K562 (cell line): ENCODE measurements around the gene CELSR2. TPM values are rescaled to one million over a fixed set of nuclear protein-coding genes. Genes with fewer than 3 reads are reported as not detected.

Source experiments
- ATF7 ChIP-seq: fragments of 450-650 bp; IDR thresholded peaks from 2 replicates; pipeline ENCODE4 v1.7.1; 2014; ENCODE audit warnings: mild to moderate bottlenecking, moderate library complexity
- BRD4 ChIP-seq: fragments of 200-600 bp; sonication (generic); IDR thresholded peaks from 2 replicates; pipeline ENCODE4 v1.6.1; 2017; ENCODE audit warnings: inconsistent platforms
- BRF1 ChIP-seq: IDR thresholded peaks from 3 replicates; pipeline ENCODE4 v1.6.1; 2011; ENCODE audit warnings: borderline replicate concordance, mild to moderate bottlenecking; ENCODE audit not compliant: insufficient read length; ENCODE audit errors: extremely low read depth
- FOXP1 ChIP-seq: sonication (generic); formaldehyde crosslinking; IDR thresholded peaks from 2 replicates; pipeline ENCODE4 v1.8.0; 2022; ENCODE audit warnings: mild to moderate bottlenecking, missing genetic modification reagents
- MEF2D ChIP-seq: conservative IDR thresholded peaks from 2 replicates; pipeline ENCODE4 v1.6.1; 2016; ENCODE audit warnings: low read depth, missing genetic modification characterization, missing compliant biosample characterization
- MYBL2 ChIP-seq, 2 experiments: fragments of 450-650 bp in 1 of 2; sonication (generic) in 1 of 2; formaldehyde crosslinking in 1 of 2; IDR thresholded peaks; 2 replicates each; pipeline versions ENCODE4 v1.6.1 to v1.8.1; 2017 to 2022; ENCODE audit warnings: borderline replicate concordance in 1 of 2, inconsistent platforms in 1 of 2, low read depth in 1 of 2, mild to moderate bottlenecking in 1 of 2, missing genetic modification reagents in 1 of 2, moderate library complexity in 1 of 2
- PHB ChIP-seq: fragments of 250-450 bp; sonication (Bioruptor Pico); IDR thresholded peaks from 2 replicates; pipeline ENCODE4 v1.5.0; 2021
- POU5F1 ChIP-seq: fragments of 150-350 bp; IDR thresholded peaks from 2 replicates; pipeline ENCODE4 v1.6.1; 2014; ENCODE audit warnings: borderline replicate concordance, low read length, low read depth, mild to moderate bottlenecking; ENCODE audit not compliant: partially characterized antibody
- SIX5 ChIP-seq, 2 experiments: IDR thresholded peaks; 2 replicates each; pipeline ENCODE4 v1.6.1; 2011; ENCODE audit warnings: low read length in 2 of 2, borderline replicate concordance in 1 of 2, low read depth in 1 of 2, mild to moderate bottlenecking in 1 of 2, moderate library complexity in 1 of 2; ENCODE audit not compliant: insufficient read depth in 1 of 2
- SNIP1 ChIP-seq: fragments of 450-650 bp; IDR thresholded peaks from 2 replicates; pipeline ENCODE4 v1.7.1; 2017; ENCODE audit warnings: low read depth, mild to moderate bottlenecking
- SRSF9 ChIP-seq: fragments of 200-400 bp; formaldehyde crosslinking; IDR thresholded peaks from 2 replicates; pipeline ENCODE4 v1.6.1; 2017; ENCODE audit warnings: low read depth, low read length, borderline replicate concordance
- ZBTB7A ChIP-seq: IDR thresholded peaks from 2 replicates; pipeline ENCODE4 v1.6.1; 2011; ENCODE audit warnings: low read depth, mild to moderate bottlenecking, low read length, moderate library complexity, borderline replicate concordance; ENCODE audit not compliant: control insufficient read depth
- ZNF175 ChIP-seq: fragments of 200-800 bp; sonication (Bioruptor generic); IDR thresholded peaks from 2 replicates; pipeline ENCODE4 v1.6.1; 2016; ENCODE audit warnings: low read depth, mild to moderate bottlenecking, missing genetic modification characterization, missing compliant biosample characterization
- ZNF561 ChIP-seq: fragments of 450-650 bp; formaldehyde crosslinking; conservative IDR thresholded peaks from 2 replicates; pipeline ENCODE4 v1.4.0; 2020; ENCODE audit warnings: mild to moderate bottlenecking, moderate library complexity
- ZNF766 ChIP-seq: fragments of 200-800 bp; sonication (Bioruptor generic); conservative IDR thresholded peaks from 2 replicates; pipeline ENCODE4 v1.6.1; 2016; ENCODE audit warnings: missing genetic modification characterization, missing compliant biosample characterization
- polyA plus RNA-seq, 8 experiments: library from polyadenylated mRNA; depleted of rRNA in 4 of 8; stranded (reverse) in 5 of 8; unstranded in 3 of 8; fragments of >200 nt; fragmentation: Nextera tagmentation in 2 of 8; fragmentation: Illumina TruSeq in 1 of 8; extraction: Ambion mirVana in 2 of 8; extraction: Trizol in 1 of 8; gene quantifications; 2 replicates each; pipeline versions ENCODE4 v1.2.1 to v1.2.3, GENCODE V29; 2011 to 2014; ENCODE audit warnings: inconsistent platforms in 1 of 8, missing spikeins in 1 of 8
- total RNA-seq, 7 experiments: library from RNA; depleted of rRNA in 6 of 7; stranded (reverse); fragments of >200 nt in 6 of 7; fragmentation: Illumina TruSeq in 2 of 7; extraction: Trizol in 2 of 7; gene quantifications; 2 replicates each; pipeline versions ENCODE4 v1.2.1 to v1.2.3, GENCODE V29; 2011 to 2021; ENCODE audit warnings: low replicate concordance in 1 of 7
- TF ChIP-seq, protein P1 (sequence below): fragments of 450-650 bp; formaldehyde crosslinking; IDR thresholded peaks from 2 replicates; pipeline ENCODE4 v1.4.0; 2020; ENCODE audit warnings: mild to moderate bottlenecking, mixed read lengths
- TF ChIP-seq, protein P2 (sequence below): fragments of 450-650 bp; IDR thresholded peaks from 2 replicates; pipeline ENCODE4 v1.6.1; 2017; ENCODE audit warnings: antibody characterized with exemption, mild to moderate bottlenecking
- TF ChIP-seq, protein P3 (sequence below): fragments of 450-650 bp; IDR thresholded peaks from 2 replicates; pipeline ENCODE4 v1.7.1; 2018; ENCODE audit warnings: mild to moderate bottlenecking, low read depth; ENCODE audit not compliant: partially characterized antibody

The CELSR2 gene
- total and polyA plus RNA-seq, 9 of the 15 experiments (the other 6 are each of a cell fraction or from before 2014, with no cell fraction given) = 0.31 to 21.9 (median 4.2) TPM

DNA sequence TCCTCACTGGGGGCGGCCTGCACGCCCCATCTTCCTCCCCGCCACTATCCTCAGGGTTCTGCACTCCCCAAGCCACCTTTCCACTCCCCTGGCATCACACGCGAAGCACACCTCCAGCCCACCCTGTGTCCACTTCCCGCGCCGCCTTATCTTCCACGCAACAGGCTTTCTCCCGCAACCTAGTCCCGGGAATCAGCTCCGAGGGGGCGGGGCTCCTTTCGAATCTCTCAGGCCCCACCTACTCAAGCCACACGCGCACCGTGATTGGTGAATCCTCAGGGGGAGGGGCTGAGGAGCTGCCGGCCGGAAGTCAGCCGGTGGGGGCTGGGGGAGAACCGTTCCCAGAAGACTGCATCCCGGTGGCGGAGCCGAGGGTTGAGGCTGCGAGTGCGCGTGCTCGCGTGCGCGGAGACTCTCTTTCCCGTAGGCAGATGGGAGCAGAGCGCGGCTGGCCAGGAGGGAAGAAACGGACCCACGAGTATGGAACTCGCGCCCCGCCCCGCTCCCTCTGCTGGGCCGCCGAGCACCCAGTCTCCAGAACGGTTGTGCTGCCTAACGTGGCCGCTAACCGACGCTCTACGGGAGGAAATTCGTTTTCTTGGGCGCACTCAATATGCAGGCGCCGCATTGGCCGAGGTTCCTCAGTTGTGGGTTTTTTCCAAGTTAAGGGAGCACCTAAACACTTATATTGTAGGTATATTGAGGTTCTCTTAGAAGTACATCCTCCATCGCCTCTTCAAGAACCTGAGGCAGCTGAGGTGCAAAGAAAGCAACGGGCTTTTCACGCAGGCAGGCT, 33.8 kb downstream of the CELSR2 start, which contains the start of gene PSRC1 (continued):
- peak; percentile 66; the same call in 1 of the 2 replicates for TF ChIP-seq ZBTB7A
- no peak for TF ChIP-seq PHB
- TF ChIP-seq, protein P1, sequence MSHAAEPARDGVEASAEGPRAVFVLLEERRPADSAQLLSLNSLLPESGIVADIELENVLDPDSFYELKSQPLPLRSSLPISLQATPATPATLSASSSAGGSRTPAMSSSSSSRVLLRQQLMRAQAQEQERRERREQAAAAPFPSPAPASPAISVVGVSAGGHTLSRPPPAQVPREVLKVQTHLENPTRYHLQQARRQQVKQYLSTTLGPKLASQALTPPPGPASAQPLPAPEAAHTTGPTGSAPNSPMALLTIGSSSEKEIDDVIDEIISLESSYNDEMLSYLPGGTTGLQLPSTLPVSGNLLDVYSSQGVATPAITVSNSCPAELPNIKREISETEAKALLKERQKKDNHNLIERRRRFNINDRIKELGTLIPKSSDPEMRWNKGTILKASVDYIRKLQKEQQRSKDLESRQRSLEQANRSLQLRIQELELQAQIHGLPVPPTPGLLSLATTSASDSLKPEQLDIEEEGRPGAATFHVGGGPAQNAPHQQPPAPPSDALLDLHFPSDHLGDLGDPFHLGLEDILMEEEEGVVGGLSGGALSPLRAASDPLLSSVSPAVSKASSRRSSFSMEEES (CRISPR knock-in tag) = no peak
- TF ChIP-seq, protein P2, sequence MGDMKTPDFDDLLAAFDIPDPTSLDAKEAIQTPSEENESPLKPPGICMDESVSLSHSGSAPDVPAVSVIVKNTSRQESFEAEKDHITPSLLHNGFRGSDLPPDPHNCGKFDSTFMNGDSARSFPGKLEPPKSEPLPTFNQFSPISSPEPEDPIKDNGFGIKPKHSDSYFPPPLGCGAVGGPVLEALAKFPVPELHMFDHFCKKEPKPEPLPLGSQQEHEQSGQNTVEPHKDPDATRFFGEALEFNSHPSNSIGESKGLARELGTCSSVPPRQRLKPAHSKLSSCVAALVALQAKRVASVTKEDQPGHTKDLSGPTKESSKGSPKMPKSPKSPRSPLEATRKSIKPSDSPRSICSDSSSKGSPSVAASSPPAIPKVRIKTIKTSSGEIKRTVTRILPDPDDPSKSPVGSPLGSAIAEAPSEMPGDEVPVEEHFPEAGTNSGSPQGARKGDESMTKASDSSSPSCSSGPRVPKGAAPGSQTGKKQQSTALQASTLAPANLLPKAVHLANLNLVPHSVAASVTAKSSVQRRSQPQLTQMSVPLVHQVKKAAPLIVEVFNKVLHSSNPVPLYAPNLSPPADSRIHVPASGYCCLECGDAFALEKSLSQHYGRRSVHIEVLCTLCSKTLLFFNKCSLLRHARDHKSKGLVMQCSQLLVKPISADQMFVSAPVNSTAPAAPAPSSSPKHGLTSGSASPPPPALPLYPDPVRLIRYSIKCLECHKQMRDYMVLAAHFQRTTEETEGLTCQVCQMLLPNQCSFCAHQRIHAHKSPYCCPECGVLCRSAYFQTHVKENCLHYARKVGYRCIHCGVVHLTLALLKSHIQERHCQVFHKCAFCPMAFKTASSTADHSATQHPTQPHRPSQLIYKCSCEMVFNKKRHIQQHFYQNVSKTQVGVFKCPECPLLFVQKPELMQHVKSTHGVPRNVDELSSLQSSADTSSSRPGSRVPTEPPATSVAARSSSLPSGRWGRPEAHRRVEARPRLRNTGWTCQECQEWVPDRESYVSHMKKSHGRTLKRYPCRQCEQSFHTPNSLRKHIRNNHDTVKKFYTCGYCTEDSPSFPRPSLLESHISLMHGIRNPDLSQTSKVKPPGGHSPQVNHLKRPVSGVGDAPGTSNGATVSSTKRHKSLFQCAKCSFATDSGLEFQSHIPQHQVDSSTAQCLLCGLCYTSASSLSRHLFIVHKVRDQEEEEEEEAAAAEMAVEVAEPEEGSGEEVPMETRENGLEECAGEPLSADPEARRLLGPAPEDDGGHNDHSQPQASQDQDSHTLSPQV = no peak; the same call in 1 of the 2 replicates
- no peak; the same call in 1 of the 2 replicates for TF ChIP-seq MEF2D (tag)
- peak; percentile 74 for TF ChIP-seq ATF7
- peak; percentile 95 for TF ChIP-seq MYBL2 (IDR thresholded peaks at IDR 0.05; ENCODE audit: low read depth)
- peak; percentile 78; the same call in 1 of the 2 replicates for TF ChIP-seq MYBL2 (CRISPR knock-in tag; IDR thresholded peaks at IDR 0.05; ENCODE audit: borderline replicate concordance)
- no peak for TF ChIP-seq SRSF9
- no peak for TF ChIP-seq POU5F1
- no peak; the same call in 1 of the 2 replicates for TF ChIP-seq FOXP1 (CRISPR knock-in tag)
- TF ChIP-seq SIX5 (IDR thresholded peaks at IDR 0.05; ENCODE audit: borderline replicate concordance in 1 of 2, insufficient read depth in 1 of 2, low read depth in 1 of 2, low read length in 2 of 2) = no peak
- TF ChIP-seq ZNF561 (CRISPR knock-in tag) = no peak
- 0 out of 2 replicates have a peak, but pooled peaks have one; percentile 6 for TF ChIP-seq BRD4
- TF ChIP-seq SNIP1 = no peak
- TF ChIP-seq, protein P3, sequence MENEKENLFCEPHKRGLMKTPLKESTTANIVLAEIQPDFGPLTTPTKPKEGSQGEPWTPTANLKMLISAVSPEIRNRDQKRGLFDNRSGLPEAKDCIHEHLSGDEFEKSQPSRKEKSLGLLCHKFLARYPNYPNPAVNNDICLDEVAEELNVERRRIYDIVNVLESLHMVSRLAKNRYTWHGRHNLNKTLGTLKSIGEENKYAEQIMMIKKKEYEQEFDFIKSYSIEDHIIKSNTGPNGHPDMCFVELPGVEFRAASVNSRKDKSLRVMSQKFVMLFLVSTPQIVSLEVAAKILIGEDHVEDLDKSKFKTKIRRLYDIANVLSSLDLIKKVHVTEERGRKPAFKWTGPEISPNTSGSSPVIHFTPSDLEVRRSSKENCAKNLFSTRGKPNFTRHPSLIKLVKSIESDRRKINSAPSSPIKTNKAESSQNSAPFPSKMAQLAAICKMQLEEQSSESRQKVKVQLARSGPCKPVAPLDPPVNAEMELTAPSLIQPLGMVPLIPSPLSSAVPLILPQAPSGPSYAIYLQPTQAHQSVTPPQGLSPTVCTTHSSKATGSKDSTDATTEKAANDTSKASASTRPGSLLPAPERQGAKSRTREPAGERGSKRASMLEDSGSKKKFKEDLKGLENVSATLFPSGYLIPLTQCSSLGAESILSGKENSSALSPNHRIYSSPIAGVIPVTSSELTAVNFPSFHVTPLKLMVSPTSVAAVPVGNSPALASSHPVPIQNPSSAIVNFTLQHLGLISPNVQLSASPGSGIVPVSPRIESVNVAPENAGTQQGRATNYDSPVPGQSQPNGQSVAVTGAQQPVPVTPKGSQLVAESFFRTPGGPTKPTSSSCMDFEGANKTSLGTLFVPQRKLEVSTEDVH = peak; percentile 84
- no peak for TF ChIP-seq BRF1
- TF ChIP-seq ZNF766 (CRISPR knock-in tag) = peak; percentile 14
- no peak for TF ChIP-seq ZNF175 (CRISPR knock-in tag)
